ENCODE results near the gene CHAF1A. TPM values are rescaled to one million over a fixed set of nuclear protein-coding genes. Genes with fewer than 3 reads are reported as not detected.

The CHAF1A gene
- total RNA-seq, 1 donor from 2014 or later: 5.4 TPM

- intact Hi-C loops (cut with DNase I): no loop called here
- DNase-seq: no peak
Measured at GRCh38 chr19:4446704-4447200, 44.3 kb downstream of the CHAF1A start.

GRCh38 chr19:4447327-4448146, 45.1 kb downstream of the CHAF1A start:
- ATAC-seq (ENCODE audit: poor library complexity): no peak
- no peak for DNase-seq
- intact Hi-C loops (cut with DNase I): no loop called here

More at GRCh38 chr19:4446704-4447200, 44.3 kb downstream of the CHAF1A start:
- ATAC-seq (ENCODE audit: poor library complexity): no peak

- DNase-seq (no peak), ATAC-seq (ENCODE audit: poor library complexity) (peak; percentile 8)
- intact Hi-C loops (cut with DNase I): no loop called here
Measured at GRCh38 chr19:4448147-4448985, 45.9 kb downstream of the CHAF1A start.

- peak; percentile 90 for DNase-seq
- ATAC-seq (ENCODE audit: poor library complexity): peak; percentile 89
- intact Hi-C loops (cut with DNase I): no loop called here
Measured at GRCh38 chr19:4449022-4449638, 46.7 kb downstream of the CHAF1A start.

GRCh38 chr19:4449639-4450028, 47.2 kb downstream of the CHAF1A start:
- DNase-seq (no peak), ATAC-seq (ENCODE audit: poor library complexity) (no peak)
- intact Hi-C loops (cut with DNase I): no loop called here

- ATAC-seq (ENCODE audit: poor library complexity) (no peak), DNase-seq (no peak)
- intact Hi-C loops (cut with DNase I): no loop called here
Measured at GRCh38 chr19:4452230-4452990, 50.0 kb downstream of the CHAF1A start.

GRCh38 chr19:4453232-4454179, 51.1 kb downstream of the CHAF1A start:
- intact Hi-C loops (cut with DNase I): no loop called here
- ATAC-seq (ENCODE audit: poor library complexity) (no peak), DNase-seq (no peak)

- ATAC-seq (ENCODE audit: poor library complexity): peak; percentile 4
- DNase-seq: no peak
- intact Hi-C loops (cut with DNase I): no loop called here
Measured at GRCh38 chr19:4454747-4455718, 52.6 kb downstream of the CHAF1A start.

- DNase-seq (peak; percentile 78), ATAC-seq (ENCODE audit: poor library complexity) (peak; percentile 67)
- intact Hi-C loops (cut with DNase I): no loop called here
Measured at GRCh38 chr19:4455719-4456475, 53.5 kb downstream of the CHAF1A start.

GRCh38 chr19:4456476-4456842, 54.0 kb downstream of the CHAF1A start:
- DNase-seq: no peak
- ATAC-seq (ENCODE audit: poor library complexity): peak; percentile 2
- intact Hi-C loops (cut with DNase I): no loop called here

- peak; percentile 68 for DNase-seq
- intact Hi-C loops (cut with DNase I): no loop called here
- peak; percentile 41 for ATAC-seq (ENCODE audit: poor library complexity)
Measured at GRCh38 chr19:4456843-4457653, 54.6 kb downstream of the CHAF1A start.

GRCh38 chr19:4457654-4458395, 55.4 kb downstream of the CHAF1A start, which contains the start of gene UBXN6:
Gene UBXN6 (minus strand): TSS chr19:4457794. CDS start chr19:4457697, 97 bp downstream.
- peak; percentile 99 for DNase-seq
- intact Hi-C loops (cut with DNase I): no loop called here
- ATAC-seq (ENCODE audit: poor library complexity): peak; percentile 92

GRCh38 chr19:4464815-4465581, 62.6 kb downstream of the CHAF1A start:
- intact Hi-C loops (cut with DNase I): no loop called here
- no peak for DNase-seq
- no peak for ATAC-seq (ENCODE audit: poor library complexity)

All from Right ventricle myocardium superior (tissue), 1 donor.